Measurements from ENCODE around the gene KRT20.

DNA sequence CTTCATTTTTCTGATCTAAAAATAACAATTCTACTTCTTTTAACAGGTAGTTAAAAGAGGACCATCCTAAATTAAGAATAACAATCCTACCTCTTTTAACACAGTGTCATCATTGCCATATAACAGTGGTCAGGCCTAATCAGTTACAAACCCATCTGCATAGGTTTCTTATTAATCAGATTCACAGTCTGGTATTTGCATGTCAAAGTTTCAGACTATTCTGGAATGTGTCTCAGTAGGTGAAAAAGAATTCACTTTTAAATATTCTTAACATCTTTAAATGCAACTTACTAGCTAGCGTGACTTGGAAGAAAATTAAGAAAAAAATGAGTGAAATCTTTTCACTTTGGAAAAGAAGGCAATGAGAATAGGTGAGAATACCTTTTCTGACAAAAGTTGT lies 11.2 kb downstream of the KRT20 start:
- TF ChIP-seq, protein P1, sequence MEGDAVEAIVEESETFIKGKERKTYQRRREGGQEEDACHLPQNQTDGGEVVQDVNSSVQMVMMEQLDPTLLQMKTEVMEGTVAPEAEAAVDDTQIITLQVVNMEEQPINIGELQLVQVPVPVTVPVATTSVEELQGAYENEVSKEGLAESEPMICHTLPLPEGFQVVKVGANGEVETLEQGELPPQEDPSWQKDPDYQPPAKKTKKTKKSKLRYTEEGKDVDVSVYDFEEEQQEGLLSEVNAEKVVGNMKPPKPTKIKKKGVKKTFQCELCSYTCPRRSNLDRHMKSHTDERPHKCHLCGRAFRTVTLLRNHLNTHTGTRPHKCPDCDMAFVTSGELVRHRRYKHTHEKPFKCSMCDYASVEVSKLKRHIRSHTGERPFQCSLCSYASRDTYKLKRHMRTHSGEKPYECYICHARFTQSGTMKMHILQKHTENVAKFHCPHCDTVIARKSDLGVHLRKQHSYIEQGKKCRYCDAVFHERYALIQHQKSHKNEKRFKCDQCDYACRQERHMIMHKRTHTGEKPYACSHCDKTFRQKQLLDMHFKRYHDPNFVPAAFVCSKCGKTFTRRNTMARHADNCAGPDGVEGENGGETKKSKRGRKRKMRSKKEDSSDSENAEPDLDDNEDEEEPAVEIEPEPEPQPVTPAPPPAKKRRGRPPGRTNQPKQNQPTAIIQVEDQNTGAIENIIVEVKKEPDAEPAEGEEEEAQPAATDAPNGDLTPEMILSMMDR (conservative IDR thresholded peaks at IDR 0.05; ENCODE audit: low read depth, low read length), result no peak
- TF ChIP-seq EZH2 (IDR thresholded peaks at IDR 0.05; ENCODE audit: borderline replicate concordance, low read depth, low read length, poor library complexity, severe bottlenecking), result no peak
